ENCODE results near the gene CHAC1.

The CHAC1 gene

DNA sequence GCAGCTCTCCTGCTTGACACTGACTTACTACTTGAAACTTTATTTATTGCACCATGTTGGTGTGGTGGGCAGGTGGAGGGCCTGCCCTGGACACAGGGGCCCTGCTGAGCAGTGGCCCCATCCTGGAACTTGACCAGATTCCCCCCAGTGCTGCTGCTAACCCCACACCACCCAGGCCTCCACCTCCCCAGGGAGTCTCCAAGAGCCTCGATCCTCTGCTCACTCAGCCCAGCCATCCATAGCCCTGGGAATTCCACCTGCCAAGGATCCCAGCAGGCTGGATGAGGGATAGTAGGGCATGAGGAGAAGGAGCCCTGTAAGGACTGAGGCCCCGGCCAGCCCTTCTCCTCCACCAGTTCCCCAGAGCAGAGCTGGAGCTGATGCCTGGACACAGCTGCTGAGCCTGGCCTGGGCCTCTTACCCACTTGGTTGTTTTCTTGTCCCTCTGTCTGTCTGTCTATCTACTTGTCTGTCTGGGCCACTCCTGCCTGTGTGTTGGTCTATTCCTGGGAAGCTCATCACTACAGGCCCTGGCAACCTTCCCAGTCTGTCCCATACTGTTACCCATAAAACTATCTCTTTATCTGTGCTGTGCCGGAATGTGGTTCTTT lies 2.8 kb downstream of the CHAC1 start:
- no peak for DNase-seq
- H3K4me3 ChIP-seq (ENCODE audit: low read depth, low read length): no peak overlapping the region
- no peak overlapping the region for H3K27ac ChIP-seq

DNA sequence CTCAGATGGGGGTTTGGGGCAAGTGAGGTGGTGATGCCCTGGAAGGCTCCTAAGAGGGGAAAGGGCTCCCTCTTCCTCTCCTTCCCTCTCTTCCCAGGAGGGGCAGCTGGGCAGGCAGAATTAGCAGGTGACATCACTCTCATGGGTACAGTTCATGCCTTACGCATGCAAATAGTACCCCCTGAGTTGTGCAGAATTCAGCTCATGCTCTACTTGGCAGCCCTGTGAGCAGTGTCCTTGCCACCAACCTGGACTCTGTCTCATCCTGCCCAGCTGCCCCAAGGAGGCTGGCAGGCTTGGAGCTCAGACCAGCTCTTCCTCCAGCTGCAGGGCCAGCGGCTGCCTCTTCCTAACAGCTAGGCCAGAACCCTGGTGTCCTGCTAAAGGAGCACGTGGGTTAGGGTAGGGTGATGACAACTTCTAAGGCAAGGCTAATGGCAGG lies 3.3 kb downstream of the CHAC1 start:
- Histone ChIP-seq H3K27ac (no peak overlapping the region), H3K9me3 (ENCODE audit: severe bottlenecking) (no peaks in the 10 kb centered on the region), H3K36me3 (no peaks in the 10 kb centered on the region), H3K27me3 (ENCODE audit: insufficient read depth, low read depth, severe bottlenecking) (no peaks in the 10 kb centered on the region), H3K4me3 (ENCODE audit: low read depth, low read length) (no peak overlapping the region)
- DNase-seq: no peak
- TF ChIP-seq, protein P1, sequence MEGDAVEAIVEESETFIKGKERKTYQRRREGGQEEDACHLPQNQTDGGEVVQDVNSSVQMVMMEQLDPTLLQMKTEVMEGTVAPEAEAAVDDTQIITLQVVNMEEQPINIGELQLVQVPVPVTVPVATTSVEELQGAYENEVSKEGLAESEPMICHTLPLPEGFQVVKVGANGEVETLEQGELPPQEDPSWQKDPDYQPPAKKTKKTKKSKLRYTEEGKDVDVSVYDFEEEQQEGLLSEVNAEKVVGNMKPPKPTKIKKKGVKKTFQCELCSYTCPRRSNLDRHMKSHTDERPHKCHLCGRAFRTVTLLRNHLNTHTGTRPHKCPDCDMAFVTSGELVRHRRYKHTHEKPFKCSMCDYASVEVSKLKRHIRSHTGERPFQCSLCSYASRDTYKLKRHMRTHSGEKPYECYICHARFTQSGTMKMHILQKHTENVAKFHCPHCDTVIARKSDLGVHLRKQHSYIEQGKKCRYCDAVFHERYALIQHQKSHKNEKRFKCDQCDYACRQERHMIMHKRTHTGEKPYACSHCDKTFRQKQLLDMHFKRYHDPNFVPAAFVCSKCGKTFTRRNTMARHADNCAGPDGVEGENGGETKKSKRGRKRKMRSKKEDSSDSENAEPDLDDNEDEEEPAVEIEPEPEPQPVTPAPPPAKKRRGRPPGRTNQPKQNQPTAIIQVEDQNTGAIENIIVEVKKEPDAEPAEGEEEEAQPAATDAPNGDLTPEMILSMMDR (IDR thresholded peaks at IDR 0.05; ENCODE audit: low read depth, low read length): no peak

More for the DNA sequence above, 2.8 kb downstream of the CHAC1 start:
- Histone ChIP-seq H3K36me3 (no peaks in the 10 kb centered on the region), H3K27me3 (ENCODE audit: insufficient read depth, low read depth, severe bottlenecking) (no peaks in the 10 kb centered on the region), H3K9me3 (ENCODE audit: severe bottlenecking) (no peaks in the 10 kb centered on the region)
- TF ChIP-seq, protein P1 (IDR thresholded peaks at IDR 0.05; ENCODE audit: low read depth, low read length): no peak

DNA sequence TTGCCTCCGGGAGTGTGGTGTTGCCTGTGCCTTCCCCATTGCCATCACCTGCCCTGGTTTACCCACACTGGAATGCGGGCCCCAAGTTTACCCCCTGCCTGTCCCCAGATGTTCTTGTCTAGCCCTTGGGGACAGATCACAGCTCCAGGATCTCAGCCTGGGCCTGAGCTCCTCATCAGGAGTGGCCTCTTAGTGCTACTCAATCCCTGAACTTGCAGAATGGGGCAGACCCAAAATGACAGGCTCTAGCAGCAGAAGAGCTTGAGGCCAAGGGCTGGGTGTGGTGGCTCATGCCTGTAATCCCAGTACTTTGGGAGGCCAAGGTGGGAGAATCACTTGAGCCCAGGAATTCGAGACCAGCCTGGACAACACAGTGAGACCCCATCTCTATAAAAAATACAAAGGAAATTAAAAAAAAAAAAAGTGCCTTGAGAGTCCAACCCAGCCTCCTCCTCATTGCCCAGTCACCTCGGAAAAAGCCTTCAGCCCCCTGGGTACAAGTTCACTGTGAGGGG lies 3.8 kb downstream of the CHAC1 start:
- Histone ChIP-seq H3K9me3 (ENCODE audit: severe bottlenecking) (no peaks in the 10 kb centered on the region), H3K27me3 (ENCODE audit: insufficient read depth, low read depth, severe bottlenecking) (no peaks in the 10 kb centered on the region), H3K36me3 (no peaks in the 10 kb centered on the region), H3K27ac (no peak overlapping the region), H3K4me3 (ENCODE audit: low read depth, low read length) (no peak overlapping the region)
- TF ChIP-seq, protein P1 (IDR thresholded peaks at IDR 0.05; ENCODE audit: low read depth, low read length): no peak
- DNase-seq: no peak

DNA sequence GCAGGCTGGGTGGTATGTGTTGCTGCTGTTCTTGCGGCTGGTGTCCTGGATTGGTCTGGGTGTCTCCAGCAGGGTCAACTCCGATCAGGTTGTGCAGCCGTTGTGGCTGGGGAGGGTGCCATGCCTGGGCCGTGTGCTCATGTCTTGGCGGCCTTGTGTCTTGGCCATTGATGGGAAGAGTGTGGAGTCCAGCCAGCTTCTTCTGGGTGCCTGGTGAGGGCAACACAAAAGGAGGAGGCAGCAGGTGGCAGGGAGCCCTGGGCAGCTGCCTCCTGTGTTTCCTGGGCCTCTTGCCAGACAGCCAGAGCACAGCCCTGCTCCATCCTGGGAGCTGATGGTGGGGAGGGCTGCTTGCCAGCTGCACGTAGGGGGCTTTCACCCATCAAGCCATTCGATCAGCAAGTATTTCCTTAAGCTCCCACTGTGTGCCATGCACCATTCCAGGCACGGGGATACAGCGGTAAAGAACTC lies 4.3 kb downstream of the CHAC1 start:
- Histone ChIP-seq H3K36me3 (no peaks in the 10 kb centered on the region), H3K27ac (no peak overlapping the region), H3K27me3 (ENCODE audit: insufficient read depth, low read depth, severe bottlenecking) (no peaks in the 10 kb centered on the region), H3K9me3 (ENCODE audit: severe bottlenecking) (no peaks in the 10 kb centered on the region), H3K4me3 (ENCODE audit: low read depth, low read length) (no peak overlapping the region)
- no peak for DNase-seq
- TF ChIP-seq, protein P1 (IDR thresholded peaks at IDR 0.05; ENCODE audit: low read depth, low read length): no peak

DNA sequence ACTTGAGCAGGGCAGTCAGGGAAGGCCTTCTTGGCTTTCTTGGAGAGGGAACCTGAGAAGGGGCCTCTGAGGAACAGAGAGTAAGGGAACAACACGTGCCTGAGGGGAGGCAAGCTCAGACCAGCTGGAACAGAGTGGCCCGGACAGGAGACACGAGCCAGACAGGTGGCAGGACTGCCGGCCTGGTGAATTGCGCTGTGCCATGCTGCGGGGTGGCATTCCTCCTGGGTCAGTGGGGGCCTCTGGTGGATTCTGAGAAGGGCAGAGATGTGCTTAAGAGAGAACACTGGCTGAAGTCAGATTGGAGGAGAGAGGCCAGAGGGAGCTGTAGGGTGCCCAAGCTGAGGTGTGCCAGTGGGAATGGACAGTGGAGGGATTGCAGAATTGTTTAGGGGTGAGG lies 4.9 kb downstream of the CHAC1 start:
- DNase-seq: no peak
- no peaks in the 10 kb centered on the region for H3K27me3 ChIP-seq (ENCODE audit: insufficient read depth, low read depth, severe bottlenecking)
- H3K4me3 ChIP-seq (ENCODE audit: low read depth, low read length): no peak overlapping the region
- no peaks in the 10 kb centered on the region for H3K9me3 ChIP-seq (ENCODE audit: severe bottlenecking)
- TF ChIP-seq, protein P1 (IDR thresholded peaks at IDR 0.05; ENCODE audit: low read depth, low read length): no peak
- H3K27ac ChIP-seq: no peak overlapping the region
- no peaks in the 10 kb centered on the region for H3K36me3 ChIP-seq

DNA sequence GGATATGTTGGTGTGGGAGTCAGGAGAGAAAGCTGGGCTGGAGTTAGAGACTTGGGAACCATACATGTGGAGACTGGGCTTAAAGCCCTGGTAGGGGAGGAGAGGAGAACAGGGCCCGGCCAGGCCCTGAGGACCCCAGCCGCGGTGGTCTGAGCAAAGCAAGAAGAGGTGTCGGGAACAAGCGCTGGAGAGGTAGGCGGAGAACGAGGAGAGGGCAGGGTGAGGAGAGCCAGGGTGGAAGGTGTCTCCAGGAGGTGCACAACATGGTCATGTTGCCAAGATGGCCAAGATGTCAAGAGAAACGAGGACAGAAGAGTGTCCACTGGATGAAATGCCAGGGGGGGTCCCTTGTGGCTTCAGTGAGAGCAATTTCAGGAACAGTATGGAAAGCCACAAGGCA lies 5.5 kb downstream of the CHAC1 start:
- Histone ChIP-seq H3K27ac (no peak overlapping the region), H3K36me3 (no peaks in the 10 kb centered on the region), H3K4me3 (ENCODE audit: low read depth, low read length) (no peak overlapping the region), H3K27me3 (ENCODE audit: insufficient read depth, low read depth, severe bottlenecking) (no peaks in the 10 kb centered on the region), H3K9me3 (ENCODE audit: severe bottlenecking) (no peaks in the 10 kb centered on the region)
- no peak for DNase-seq
- TF ChIP-seq, protein P1 (IDR thresholded peaks at IDR 0.05; ENCODE audit: low read depth, low read length): no peak

All from WERI-Rb-1 (cell line).